ENCODE results near the gene FHAD1. TPM values are rescaled to one million over a fixed set of nuclear protein-coding genes. Genes with fewer than 3 reads are reported as not detected.

FHAD1 gene
- total RNA-seq, 2 experiments from 2014 or later, result not detected

- Histone ChIP-seq H3K4me3 (ENCODE audit: low read length) (no peak overlapping the region), H3K27me3 (ENCODE audit: control insufficient read depth in 1 of 2, insufficient read depth in 2 of 2, low read length in 2 of 2) (peaks cover 0 to 3% of the 10 kb centered on the region in 2 experiments), H3K27ac (ENCODE audit: low read depth in 1 of 2, low read length in 2 of 2) (peak overlapping the region in 1 of 2 donors; percentile 5), H3K36me3 (ENCODE audit: insufficient read depth, low read length) (no peaks in the 10 kb centered on the region), H3K4me1 (ENCODE audit: insufficient read depth, low read length) (peaks cover 46% of the 10 kb centered on the region), H3K9me3 (ENCODE audit: control insufficient read depth in 1 of 2, insufficient read depth in 1 of 2, low read length in 2 of 2) (no peaks in the 10 kb centered on the region)
- no peak overlapping the region for H3K27ac Mint-ChIP-seq
- CTCF ChIA-PET, result interaction anchor here (1.4 kb wide), 1 partner anchor 18 kb away, joined by 3 read pairs; no protein-coding TSS in a partner anchor
- DNase-seq (no peak), ATAC-seq (ENCODE audit: poor library complexity) (no peak)
- peaks cover 9% of the 10 kb centered on the region for H3K4me1 Mint-ChIP-seq (ENCODE audit: low read depth)
- TF ChIP-seq CTCF (IDR thresholded peaks at IDR 0.05), result no peak
- intact Hi-C loops (cut with DNase I, micrococcal nuclease), result no loop called here
- H3K9me3 Mint-ChIP-seq, result no peaks in the 10 kb centered on the region
- peaks cover 37% of the 10 kb centered on the region for H3K27me3 Mint-ChIP-seq
- no peak overlapping the region for H3K4me3 Mint-ChIP-seq
- H3K36me3 Mint-ChIP-seq (ENCODE audit: low read depth), result no peaks in the 10 kb centered on the region
- POLR2A ChIA-PET, result no interaction called here
These were observed 94.2 kb downstream of the FHAD1 start for GRCh38 chr1:15341228-15341627.

- POLR2A ChIA-PET, result no interaction called here
- intact Hi-C loops (cut with DNase I, micrococcal nuclease), result no loop called here
These were observed 94.8 kb downstream of the FHAD1 start for GRCh38 chr1:15341634-15342407.

GRCh38 chr1:15342408-15342967 lies 95.5 kb downstream of the FHAD1 start:
- no peaks in the 10 kb centered on the region for H3K9me3 ChIP-seq (ENCODE audit: control insufficient read depth in 1 of 2, insufficient read depth in 1 of 2, low read length in 2 of 2)
- no peaks in the 10 kb centered on the region for H3K36me3 ChIP-seq (ENCODE audit: insufficient read depth, low read length)
- H3K27me3 ChIP-seq (ENCODE audit: control insufficient read depth in 1 of 2, insufficient read depth in 2 of 2, low read length in 2 of 2), result peaks cover 0 to 3% of the 10 kb centered on the region in 2 experiments
- intact Hi-C loops (cut with DNase I, micrococcal nuclease), result no loop called here
- Mint-ChIP-seq H3K27me3 (peaks cover 36% of the 10 kb centered on the region), H3K4me3 (no peak overlapping the region), H3K4me1 (ENCODE audit: low read depth) (peaks cover 9% of the 10 kb centered on the region), H3K9me3 (no peaks in the 10 kb centered on the region), H3K36me3 (ENCODE audit: low read depth) (no peaks in the 10 kb centered on the region), H3K27ac (peak overlapping the region; percentile 8)
- H3K27ac ChIP-seq (ENCODE audit: low read depth in 1 of 2, low read length in 2 of 2), result no peak overlapping the region
- no peak overlapping the region for H3K4me3 ChIP-seq (ENCODE audit: low read length)
- DNase-seq (no peak), ATAC-seq (ENCODE audit: poor library complexity) (no peak)
- no peak for TF ChIP-seq CTCF (IDR thresholded peaks at IDR 0.05)
- CTCF ChIA-PET, result no interaction called here
- peaks cover 59% of the 10 kb centered on the region for H3K4me1 ChIP-seq (ENCODE audit: insufficient read depth, low read length)
- POLR2A ChIA-PET, result no interaction called here

More at GRCh38 chr1:15341634-15342407, 94.8 kb downstream of the FHAD1 start:
- H3K4me1 ChIP-seq (ENCODE audit: insufficient read depth, low read length), result peaks cover 52% of the 10 kb centered on the region
- peaks cover 9% of the 10 kb centered on the region for H3K4me1 Mint-ChIP-seq (ENCODE audit: low read depth)
- H3K4me3 Mint-ChIP-seq, result no peak overlapping the region
- ATAC-seq (ENCODE audit: poor library complexity) (peak; percentile 28), DNase-seq (peak in 4 of 14 experiments; percentile 27 to 62 (median 46))
- CTCF ChIA-PET, result interaction anchor here (1.4 kb wide), 1 partner anchor 18 kb away, joined by 3 read pairs; no protein-coding TSS in a partner anchor
- peaks cover 32% of the 10 kb centered on the region for H3K27me3 Mint-ChIP-seq
- no peaks in the 10 kb centered on the region for H3K9me3 Mint-ChIP-seq
- TF ChIP-seq CTCF (IDR thresholded peaks at IDR 0.05), result no peak
- H3K36me3 Mint-ChIP-seq (ENCODE audit: low read depth), result no peaks in the 10 kb centered on the region
- peak overlapping the region in 1 of 2 donors; percentile 5 for H3K27ac ChIP-seq (ENCODE audit: low read depth in 1 of 2, low read length in 2 of 2)
- H3K27me3 ChIP-seq (ENCODE audit: control insufficient read depth in 1 of 2, insufficient read depth in 2 of 2, low read length in 2 of 2), result peaks cover 0 to 3% of the 10 kb centered on the region in 2 experiments
- no peak overlapping the region for H3K4me3 ChIP-seq (ENCODE audit: low read length)
- peak overlapping the region; percentile 8 for H3K27ac Mint-ChIP-seq
- H3K36me3 ChIP-seq (ENCODE audit: insufficient read depth, low read length), result no peaks in the 10 kb centered on the region
- H3K9me3 ChIP-seq (ENCODE audit: control insufficient read depth in 1 of 2, insufficient read depth in 1 of 2, low read length in 2 of 2), result no peaks in the 10 kb centered on the region

Data from CD4-positive, alpha-beta T cell (primary cell).